Calu3 (cell line): ENCODE results near the gene FUZ. TPM values are rescaled to one million over a fixed set of nuclear protein-coding genes. Genes with fewer than 3 reads are reported as not detected.

ENCODE experiments used
- BruUV-seq: library from RNA; stranded (reverse); fragments of 400-500 nt; replicated peaks from 2 replicates; lab custom pipeline; 2021; lab: Mats Ljungman, UMichigan
- CTCF ChIA-PET: fragments of 300-600 bp; sonication (Branson Sonifier 250); formaldehyde crosslinking; loops from one replicate; lab custom pipeline; 2022; ENCODE audit warnings: antibody characterized with exemption; lab: Charles Lee
- DNase-seq: peaks from one replicate; pipeline ENCODE4 v3.0.0; 2022
- H3K27ac Mint-ChIP-seq: one replicate; pipeline ENCODE4 v1.8.0; 2022; ENCODE audit warnings: mixed read lengths; ENCODE audit not compliant: unreplicated experiment
- H3K27me3 Mint-ChIP-seq: one replicate; pipeline ENCODE4 v1.8.0; 2022; ENCODE audit warnings: mixed read lengths; ENCODE audit not compliant: unreplicated experiment
- H3K36me3 Mint-ChIP-seq: one replicate; pipeline ENCODE4 v1.8.0; 2022; ENCODE audit warnings: mild to moderate bottlenecking, moderate library complexity, mixed read lengths; ENCODE audit not compliant: insufficient read depth, unreplicated experiment
- H3K4me1 Mint-ChIP-seq: one replicate; pipeline ENCODE4 v1.8.0; 2022; ENCODE audit warnings: mild to moderate bottlenecking, low read depth, mixed read lengths; ENCODE audit not compliant: unreplicated experiment
- H3K4me3 Mint-ChIP-seq: one replicate; pipeline ENCODE4 v1.8.0; 2022; ENCODE audit warnings: mild to moderate bottlenecking, low read depth, moderate library complexity, mixed read lengths; ENCODE audit not compliant: unreplicated experiment
- H3K9me3 Mint-ChIP-seq: one replicate; pipeline ENCODE4 v1.8.0; 2022; ENCODE audit warnings: low read depth, mixed read lengths; ENCODE audit not compliant: unreplicated experiment
- intact Hi-C: fragments of 100-400 bp; cut with micrococcal nuclease; formaldehyde crosslinking; loops from one replicate; pipeline ENCODE4 v1.10.0; 2022; ENCODE audit not compliant: unreplicated experiment
- total RNA-seq: library from RNA; stranded (reverse); gene quantifications from 2 replicates; pipeline ENCODE4 v1.2.3, GENCODE V29; 2022
- TF ChIP-seq, protein P1 (sequence below): fragments of 200-600 bp; IDR thresholded peaks from one replicate; pipeline ENCODE4 v1.8.0; 2022; ENCODE audit warnings: antibody characterized with exemption; ENCODE audit not compliant: unreplicated experiment

Gene FUZ
- total RNA-seq, 1 experiment from 2014 or later, result 12.2 TPM

DNA sequence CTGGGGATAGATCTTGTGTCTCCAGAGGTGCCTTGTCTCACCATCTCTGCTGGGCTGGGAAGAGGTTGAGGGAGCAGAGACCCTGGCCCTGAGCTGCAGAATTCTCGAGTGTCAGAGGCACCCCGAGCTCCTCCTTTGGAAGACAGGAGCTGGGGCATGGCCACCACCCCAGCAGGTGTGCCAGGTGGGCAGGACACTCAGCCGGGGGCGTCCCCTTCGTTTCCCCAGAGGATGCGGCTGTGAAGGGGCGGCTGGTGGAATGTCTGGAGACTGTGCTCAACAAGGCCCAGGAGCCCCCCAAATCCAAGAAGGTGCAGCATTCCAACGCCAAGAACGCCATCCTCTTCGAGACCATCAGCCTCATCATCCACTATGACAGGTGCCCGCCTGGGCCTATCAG lies 14.5 kb downstream of the FUZ start:
- no TSS peak for BruUV-seq
- Mint-ChIP-seq H3K36me3 (peaks cover 28% of the 10 kb centered on the region), H3K27me3 (no peaks in the 10 kb centered on the region), H3K4me1 (no peaks in the 10 kb centered on the region), H3K9me3 (no peaks in the 10 kb centered on the region), H3K4me3 (no peak overlapping the region), H3K27ac (no peak overlapping the region)
- CTCF ChIA-PET, result no interaction called here
- TF ChIP-seq, protein P1, sequence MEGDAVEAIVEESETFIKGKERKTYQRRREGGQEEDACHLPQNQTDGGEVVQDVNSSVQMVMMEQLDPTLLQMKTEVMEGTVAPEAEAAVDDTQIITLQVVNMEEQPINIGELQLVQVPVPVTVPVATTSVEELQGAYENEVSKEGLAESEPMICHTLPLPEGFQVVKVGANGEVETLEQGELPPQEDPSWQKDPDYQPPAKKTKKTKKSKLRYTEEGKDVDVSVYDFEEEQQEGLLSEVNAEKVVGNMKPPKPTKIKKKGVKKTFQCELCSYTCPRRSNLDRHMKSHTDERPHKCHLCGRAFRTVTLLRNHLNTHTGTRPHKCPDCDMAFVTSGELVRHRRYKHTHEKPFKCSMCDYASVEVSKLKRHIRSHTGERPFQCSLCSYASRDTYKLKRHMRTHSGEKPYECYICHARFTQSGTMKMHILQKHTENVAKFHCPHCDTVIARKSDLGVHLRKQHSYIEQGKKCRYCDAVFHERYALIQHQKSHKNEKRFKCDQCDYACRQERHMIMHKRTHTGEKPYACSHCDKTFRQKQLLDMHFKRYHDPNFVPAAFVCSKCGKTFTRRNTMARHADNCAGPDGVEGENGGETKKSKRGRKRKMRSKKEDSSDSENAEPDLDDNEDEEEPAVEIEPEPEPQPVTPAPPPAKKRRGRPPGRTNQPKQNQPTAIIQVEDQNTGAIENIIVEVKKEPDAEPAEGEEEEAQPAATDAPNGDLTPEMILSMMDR, result no peak
- DNase-seq, result no peak
- intact Hi-C loops, result no loop called here

DNA sequence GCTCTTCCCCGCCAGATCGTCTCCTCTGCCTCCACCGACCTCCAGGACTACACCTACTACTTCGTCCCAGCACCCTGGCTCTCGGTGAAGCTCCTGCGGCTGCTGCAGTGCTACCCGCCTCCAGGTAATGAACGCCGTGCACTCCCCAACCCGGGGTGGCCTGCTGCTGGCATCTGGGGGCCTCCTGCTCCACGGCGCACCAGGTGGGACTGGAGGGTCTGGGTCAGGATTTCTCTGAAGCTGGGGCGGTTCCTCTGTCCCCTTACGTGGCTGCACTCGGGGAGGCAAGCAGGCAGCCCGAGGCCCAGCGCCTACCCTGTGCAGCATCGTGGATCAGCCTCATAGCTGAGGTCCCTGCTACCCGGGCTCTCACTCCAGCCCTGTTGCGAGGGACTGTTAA lies 17.5 kb downstream of the FUZ start:
- Mint-ChIP-seq H3K36me3 (peaks cover 26% of the 10 kb centered on the region), H3K4me1 (no peaks in the 10 kb centered on the region), H3K4me3 (no peak overlapping the region), H3K9me3 (no peaks in the 10 kb centered on the region), H3K27me3 (no peaks in the 10 kb centered on the region), H3K27ac (no peak overlapping the region)
- no TSS peak for BruUV-seq
- intact Hi-C loops, result no loop called here
- TF ChIP-seq, protein P1, result no peak
- CTCF ChIA-PET, result no interaction called here
- no peak for DNase-seq

DNA sequence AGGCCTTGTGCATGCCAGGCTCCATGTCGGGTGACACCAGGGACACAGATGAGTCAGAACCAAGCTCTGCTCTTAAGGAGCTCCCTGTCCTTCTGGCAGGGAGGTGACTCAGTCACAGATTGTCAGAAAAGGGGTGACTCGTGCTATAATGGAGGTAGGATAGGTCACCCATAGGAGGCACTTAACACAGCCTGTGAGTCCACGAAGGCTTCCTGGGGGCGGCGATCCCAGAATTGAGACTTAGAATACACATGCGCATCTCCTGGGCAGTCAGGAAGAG lies 19.6 kb downstream of the FUZ start:
- intact Hi-C loops, result no loop called here
- CTCF ChIA-PET, result interaction anchor here (0.6 kb wide), 2 partner anchors 47 to 50 kb away, joined by 3 read pairs; no protein-coding TSS in a partner anchor
- no peaks in the 10 kb centered on the region for H3K4me1 Mint-ChIP-seq
- H3K27me3 Mint-ChIP-seq, result no peaks in the 10 kb centered on the region
- DNase-seq, result no peak
- no TSS peak for BruUV-seq
- TF ChIP-seq, protein P1, result no peak
- H3K36me3 Mint-ChIP-seq, result peaks cover 28% of the 10 kb centered on the region
- no peak overlapping the region for H3K27ac Mint-ChIP-seq
- no peaks in the 10 kb centered on the region for H3K9me3 Mint-ChIP-seq
- no peak overlapping the region for H3K4me3 Mint-ChIP-seq

DNA sequence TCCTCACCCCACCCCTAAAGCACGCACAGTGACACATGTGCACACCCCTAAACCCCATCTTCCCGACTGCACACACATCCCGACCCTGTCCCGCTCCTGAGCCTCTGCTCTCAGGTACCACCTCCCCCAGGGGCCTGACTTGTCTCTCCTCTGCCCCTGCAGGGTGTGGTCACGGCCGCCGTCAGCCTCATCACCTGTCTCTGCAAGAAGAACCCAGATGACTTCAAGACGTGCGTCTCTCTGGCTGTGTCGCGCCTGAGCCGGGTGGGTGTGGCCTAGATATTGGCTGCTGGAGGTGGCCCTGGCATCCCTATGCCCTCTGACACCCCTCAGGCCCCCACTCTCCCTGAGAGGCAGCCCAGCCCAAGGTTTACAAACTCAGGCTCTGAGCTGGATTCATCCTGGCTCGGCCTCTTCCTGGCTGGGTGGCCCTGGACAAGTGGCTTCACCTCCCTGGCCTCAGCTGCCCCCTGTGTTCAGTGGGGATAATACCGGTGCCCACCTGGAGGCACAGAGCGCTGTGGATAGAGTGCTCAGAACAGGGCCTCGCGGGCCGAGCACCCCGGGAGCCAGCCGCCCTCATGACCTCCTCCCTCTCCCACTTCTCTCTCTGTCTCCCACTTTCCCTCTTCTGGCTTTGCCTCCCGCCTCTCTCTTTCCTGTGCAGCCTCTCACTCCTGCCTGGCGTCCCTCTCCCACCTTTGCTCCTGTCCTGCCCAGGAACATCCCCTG lies 20.1 kb downstream of the FUZ start:
- Mint-ChIP-seq H3K36me3 (peaks cover 30% of the 10 kb centered on the region), H3K4me3 (no peak overlapping the region), H3K4me1 (no peaks in the 10 kb centered on the region), H3K27ac (no peak overlapping the region), H3K27me3 (no peaks in the 10 kb centered on the region), H3K9me3 (no peaks in the 10 kb centered on the region)
- intact Hi-C loops, result no loop called here
- DNase-seq, result no peak
- CTCF ChIA-PET, result interaction anchor here (0.6 kb wide), 2 partner anchors 47 to 50 kb away, joined by 3 read pairs; no protein-coding TSS in a partner anchor
- BruUV-seq, result no TSS peak
- TF ChIP-seq, protein P1, result no peak
